Mucosa of gallbladder (tissue), 1 donor: ENCODE data around the gene ZFP36. TPM values are rescaled to one million over a fixed set of nuclear protein-coding genes. Genes with fewer than 3 reads are reported as not detected.

Experiments used
- DNase-seq: peaks from one replicate; pipeline ENCODE4 v3.0.0-alpha.2; 2020; ENCODE audit warnings: low spot score
- total RNA-seq: library from RNA; stranded (reverse); gene quantifications from one replicate; pipeline ENCODE4 v1.2.1, GENCODE V29; 2021
- donor health status: DM: no; HTN: no; CAD: no.

The ZFP36 gene
- total RNA-seq, 1 donor from 2014 or later: 180 TPM

DNA sequence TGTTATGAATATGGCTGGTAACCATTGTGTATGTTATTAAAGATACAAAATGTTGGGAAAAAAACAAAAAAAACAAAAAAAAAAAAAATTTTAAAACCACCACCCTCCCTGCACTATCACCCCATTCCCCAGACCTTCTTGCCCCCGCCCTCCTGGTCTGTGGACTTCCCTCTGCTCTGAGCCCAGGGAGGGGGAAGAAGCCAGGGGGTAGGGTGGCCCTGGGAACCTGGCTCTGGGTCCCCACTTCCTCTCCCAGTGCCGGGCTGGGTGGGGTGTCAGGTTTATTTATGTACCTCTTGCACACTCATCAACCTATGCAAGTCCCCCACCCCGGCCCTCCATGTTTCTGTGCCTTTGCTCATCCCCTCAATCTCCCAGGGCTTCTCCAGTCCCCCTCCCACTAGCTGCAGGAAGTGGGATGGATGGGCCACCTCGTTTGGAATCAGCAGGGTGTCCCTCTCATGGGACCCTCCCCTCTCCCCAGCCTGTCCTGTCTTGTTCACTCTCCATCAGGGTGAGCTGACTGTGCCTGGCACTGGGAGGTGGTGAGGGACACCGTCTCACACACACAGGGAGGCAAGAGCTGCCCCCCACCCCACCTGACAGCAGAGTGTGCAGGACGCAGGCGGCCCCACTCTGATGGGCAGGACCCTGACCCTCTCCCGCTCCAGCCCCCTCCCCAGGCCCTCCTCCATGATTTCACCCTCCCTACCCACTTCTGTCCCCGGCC is 21.6 kb upstream of the ZFP36 start:
- DNase-seq: no peak

DNA sequence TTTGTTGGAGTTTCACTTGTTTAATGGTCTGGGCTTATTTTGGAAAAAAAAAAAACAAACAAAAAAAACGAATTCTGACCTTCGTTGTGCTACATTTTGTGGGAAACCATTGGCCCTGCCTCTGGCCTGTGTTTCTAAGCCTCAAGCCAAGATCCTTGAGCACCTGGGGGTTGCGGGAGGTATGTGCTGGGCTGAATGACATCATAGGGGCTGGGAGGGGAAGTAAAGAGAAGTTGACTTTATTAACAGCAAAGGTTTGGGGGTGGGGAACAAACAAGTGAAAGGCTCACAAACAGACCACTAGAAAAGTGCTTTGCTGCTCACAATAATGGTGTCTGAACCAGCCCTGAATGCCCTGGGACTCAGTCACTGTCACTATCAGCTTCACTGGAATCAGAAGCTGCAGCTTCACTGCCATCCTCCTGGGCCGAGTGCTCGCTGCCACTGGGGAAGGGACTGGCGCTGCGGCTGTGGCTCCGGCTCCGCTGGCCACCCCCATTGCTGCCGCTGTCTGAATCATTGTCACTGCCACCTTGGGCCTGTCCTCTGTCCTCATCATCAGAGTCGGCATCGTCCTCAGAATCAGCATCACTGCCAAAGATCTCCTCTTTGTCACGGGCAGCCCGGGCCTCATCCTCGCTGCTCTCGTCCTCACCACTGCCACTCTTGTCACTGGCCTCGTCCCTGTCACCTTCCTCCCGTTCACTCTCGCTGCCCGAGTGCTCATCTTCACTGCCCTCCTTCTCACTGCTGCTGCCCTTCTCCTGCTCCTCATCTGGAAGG is 20.8 kb upstream of the ZFP36 start:
- no peak for DNase-seq

GRCh38 chr19:39386557-39386956 is 20.1 kb upstream of the ZFP36 start:
- no peak for DNase-seq

- no peak for DNase-seq
These were observed 18.0 kb upstream of the ZFP36 start for GRCh38 chr19:39388657-39389056.

DNA sequence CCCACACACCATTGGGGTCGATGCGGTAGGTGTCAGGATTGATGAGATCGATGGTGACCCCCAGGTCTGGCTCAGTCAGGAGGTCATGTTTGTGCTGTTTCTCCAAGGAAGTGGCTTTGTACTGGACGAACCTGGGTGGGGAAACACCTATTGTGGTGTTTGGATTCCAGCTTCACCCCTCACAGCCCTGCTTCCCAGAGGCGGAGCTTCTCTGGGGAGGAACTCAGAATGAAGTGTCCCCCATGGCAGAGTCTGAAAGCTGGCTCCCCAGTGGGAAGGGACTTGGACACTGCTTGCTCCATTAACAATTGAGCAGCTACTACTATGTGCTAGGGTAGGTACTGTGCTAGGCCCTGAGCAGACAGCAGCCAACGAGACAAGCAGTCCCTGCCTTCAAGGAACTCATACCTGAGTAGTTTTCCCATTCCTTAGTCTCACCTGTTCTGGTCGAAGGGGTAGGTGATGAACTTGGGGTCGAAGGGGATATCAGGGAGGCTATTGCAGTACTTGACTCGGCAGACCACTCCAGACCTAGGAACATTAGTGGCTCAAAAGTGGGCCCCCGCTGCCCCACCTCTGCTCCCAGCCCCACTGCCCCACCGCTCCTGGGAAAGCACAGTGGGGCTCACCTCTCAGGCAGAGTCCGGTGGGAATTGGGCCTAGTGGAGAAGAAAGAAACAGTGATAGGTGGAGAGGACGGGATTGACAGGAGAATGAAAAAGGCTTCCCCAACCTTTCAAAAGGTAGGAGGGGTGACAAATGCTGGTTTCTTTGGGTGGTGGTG is 16.8 kb upstream of the ZFP36 start:
- no peak for DNase-seq

GRCh38 chr19:39390451-39390750 is 16.2 kb upstream of the ZFP36 start:
- peak; percentile 42 for DNase-seq

DNA sequence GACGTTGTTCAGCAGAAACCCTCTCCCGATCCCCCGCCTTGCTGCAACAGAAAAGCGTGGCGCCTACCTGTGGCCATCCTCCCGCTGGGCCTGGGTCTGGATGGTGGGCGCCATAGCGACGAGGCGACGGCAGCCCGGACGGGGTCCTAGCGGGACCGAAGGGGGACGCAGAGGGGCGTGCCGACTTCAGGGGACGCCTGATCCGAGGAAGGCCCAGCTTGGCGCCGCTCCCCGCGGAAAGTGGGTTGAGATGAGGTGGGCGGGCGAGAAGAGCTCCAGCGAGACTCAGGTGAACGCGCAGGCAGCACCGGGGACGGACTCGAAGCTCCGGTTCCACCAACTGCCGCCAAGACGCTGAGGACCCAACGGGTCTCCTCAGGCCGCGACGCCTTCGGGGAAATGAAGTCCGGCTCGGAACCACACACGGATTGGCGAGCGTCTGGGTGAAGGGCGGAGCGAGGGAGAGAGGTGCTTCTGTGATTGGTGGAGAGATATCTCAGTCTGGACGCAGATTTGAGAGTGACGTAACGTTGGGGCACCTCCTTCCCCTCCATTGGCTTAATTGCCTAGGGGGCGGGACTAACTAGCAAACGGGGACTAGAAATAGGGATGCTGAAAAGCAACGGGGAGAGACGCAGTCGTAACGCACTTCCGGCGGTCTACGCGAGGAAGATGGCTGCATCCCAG is 15.8 kb upstream of the ZFP36 start, which contains the start of the genes MED29 and PAF1:
TSS of gene MED29 (plus strand) at position 628 of the 687 bp plus-strand sequence. CDS start at position 673, 45 bp downstream.
TSS of gene PAF1 (minus strand) at position 356 of the 687 bp plus-strand sequence. CDS start at position 114, 242 bp downstream.
- DNase-seq: peak; percentile 98

- DNase-seq: peak; percentile 94
These were observed 9.0 kb upstream of the ZFP36 start for GRCh38 chr19:39397360-39398296.

DNA sequence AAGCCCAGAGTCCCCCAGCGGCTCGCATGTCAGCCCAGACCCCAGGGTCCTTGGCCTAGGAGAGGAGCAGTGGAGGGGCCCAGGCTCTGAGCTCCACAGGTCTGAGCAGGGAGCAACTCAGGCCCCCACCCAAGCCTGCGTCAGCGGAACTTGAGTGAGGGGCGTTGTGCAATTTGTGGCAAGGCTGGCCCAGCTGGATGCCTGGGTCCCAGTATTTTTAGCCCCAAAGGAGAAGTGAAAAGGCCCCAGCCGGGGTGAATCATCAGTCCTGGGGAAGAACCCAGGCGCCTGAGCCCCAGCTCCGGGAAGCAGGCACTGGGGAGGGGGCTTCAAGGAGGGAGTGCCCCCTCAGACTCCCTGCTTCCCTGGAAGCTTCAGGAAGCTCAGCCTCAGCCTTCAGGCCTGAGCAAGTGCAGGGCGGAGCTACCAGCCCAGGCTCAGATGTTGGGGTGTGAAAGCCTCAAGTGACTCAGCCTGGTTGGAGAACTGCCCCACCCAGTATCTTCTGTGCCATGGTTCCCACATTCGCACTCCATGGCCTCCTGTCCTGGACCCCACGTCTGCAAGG is 8.3 kb upstream of the ZFP36 start:
- DNase-seq: peak; percentile 66

- no peak for DNase-seq
These were observed 7.0 kb upstream of the ZFP36 start for GRCh38 chr19:39399668-39400050.

GRCh38 chr19:39400061-39400460 is 6.6 kb upstream of the ZFP36 start:
- DNase-seq: no peak

DNA sequence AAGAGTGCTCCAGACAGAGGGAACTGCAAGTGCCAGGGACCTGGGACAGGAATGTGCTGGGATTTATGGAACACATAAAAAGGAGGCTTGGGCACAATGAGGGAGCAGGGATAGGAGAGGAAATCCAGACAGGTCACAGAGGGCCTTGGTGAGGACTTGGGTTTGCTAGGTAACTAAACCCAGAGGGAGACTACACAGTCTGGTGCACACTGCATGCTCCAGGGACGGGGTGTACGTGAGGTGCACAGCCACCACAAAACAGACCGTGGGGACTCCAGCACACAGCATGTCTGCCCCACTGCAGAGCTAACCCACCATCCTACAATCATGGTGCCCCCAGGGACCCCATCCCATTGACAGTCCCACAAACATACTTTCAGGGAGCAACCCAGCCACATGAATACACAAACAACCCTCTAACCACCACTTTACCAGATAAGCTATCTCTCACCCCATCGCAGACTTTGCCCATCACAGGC is 5.5 kb upstream of the ZFP36 start:
- no peak for DNase-seq

DNA sequence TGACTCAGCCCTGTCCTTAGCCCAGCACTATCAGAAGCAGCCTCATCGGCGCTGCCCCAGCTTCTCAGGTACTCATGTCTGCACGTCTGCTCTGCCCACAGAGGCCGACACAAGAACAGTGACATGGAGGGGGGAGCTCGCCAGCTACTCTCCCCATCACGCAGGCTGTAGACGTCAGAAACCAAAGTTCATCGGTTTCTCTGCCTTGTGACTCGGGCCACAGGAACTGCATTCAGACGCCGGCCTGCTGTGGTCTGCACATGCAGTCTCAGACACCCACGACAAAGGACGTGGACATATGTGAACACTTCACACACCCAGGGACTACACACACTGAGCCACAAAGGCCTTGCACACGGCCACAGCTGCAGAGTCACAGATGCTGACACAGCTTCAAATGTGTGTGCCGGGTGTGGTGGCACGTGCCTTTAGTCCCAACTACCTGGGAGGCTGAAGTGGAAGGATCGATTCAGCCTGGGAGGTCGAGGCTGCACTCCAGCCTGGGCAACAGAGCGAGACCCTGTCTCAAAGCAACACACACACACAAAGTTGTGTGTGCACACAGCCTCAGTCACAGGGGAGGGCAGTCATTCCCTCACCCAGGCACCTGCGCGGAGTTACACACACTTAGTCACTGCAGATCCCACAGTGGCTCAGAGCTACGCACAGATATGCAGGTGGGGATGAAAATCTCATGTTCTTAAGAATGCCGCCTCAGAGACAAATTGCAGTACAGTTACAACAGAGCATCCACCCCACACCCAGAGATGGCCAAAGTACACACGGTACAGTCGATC is 4.9 kb upstream of the ZFP36 start:
- DNase-seq: peak; percentile 91

DNA sequence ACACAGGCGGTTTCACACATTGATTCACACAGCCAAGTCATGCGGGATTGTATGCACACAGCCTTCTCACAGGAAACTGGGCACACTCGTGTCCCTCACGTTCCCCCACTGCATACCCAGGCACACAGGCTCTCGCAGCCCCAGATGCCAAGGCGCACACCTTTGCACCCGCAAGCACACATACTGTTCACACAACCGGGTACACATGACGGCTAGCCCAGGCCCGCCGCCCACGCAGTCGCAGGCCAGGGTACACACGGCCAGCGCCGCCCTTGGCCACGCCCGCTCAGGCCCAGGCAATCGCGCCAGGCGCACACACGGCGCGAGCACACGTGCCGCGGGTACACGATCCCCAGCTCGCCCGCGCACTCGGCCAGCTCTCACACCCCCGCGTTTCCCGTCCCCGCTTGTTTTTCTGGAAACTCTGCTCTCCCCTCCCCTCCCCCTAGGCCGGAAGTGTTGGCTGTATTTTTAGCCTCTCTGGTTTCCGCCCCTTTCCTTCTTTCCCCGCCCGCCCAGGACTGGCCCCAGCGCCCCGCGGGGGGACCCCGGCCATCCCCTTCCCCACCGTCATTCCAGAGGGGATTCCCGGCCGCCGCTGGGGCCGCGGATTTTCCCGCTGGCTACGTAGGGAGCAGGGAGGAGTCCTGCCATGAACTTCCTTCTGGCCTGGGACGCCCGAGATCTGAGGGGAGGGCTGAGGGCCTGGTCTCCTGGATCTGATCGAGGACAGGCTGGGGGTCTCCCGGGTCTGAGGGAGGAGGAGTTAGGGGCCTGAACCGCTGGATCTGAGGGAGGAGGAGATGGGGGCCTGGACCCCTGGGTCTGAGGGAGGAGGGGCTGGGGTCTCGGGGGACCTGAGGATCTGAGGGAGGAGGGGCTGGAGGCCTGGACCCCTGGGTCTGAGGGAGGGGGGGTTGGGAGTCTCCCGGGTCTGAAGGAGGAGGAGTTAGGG is 4.0 kb upstream of the ZFP36 start:
- DNase-seq: peak; percentile 88

GRCh38 chr19:39403331-39404312 is 3.0 kb upstream of the ZFP36 start:
- peak; percentile 98 for DNase-seq

DNA sequence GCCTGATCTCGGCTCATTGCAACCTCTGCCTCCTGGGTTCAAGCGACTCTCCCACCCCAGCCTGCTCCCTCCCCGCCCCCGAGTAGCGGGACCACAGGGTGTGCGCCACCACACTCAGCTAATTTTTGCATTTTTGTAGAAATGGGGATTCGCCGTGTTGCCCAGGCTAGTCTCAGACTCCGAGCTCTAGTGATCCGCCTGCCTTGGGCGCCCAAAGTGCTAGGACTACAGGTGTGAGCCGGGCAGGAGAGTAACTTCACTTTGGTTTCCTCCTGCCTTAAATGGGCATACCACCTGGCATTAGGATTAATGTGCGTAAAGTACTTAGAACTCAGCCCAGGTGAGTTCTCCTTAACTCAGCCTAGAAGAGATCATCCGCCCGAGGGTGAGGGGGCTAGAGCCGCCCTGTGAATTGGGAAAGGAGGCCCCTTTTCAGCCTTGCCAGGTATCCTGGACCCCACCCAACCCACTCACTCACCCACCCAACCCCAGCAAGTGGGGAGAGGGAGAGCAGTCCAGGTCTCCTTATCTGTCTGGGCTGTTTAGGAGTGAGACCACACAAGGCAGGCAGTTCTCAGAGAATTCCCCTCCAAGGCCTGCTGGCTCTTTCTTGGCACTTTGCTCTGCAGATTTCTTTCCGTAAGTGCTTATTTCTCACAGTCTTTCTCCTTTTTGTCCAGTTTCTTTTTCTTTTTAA is 1.2 kb upstream of the ZFP36 start:
- no peak for DNase-seq
